ENCODE results near the gene VPS25. TPM values are rescaled to one million over a fixed set of nuclear protein-coding genes. Genes with fewer than 3 reads are reported as not detected.

VPS25 gene
- total and polyA plus RNA-seq, 9 of the 15 experiments (the other 6 are each of a cell fraction or from before 2014, with no cell fraction given) = 123 to 352 (median 180) TPM

DNA sequence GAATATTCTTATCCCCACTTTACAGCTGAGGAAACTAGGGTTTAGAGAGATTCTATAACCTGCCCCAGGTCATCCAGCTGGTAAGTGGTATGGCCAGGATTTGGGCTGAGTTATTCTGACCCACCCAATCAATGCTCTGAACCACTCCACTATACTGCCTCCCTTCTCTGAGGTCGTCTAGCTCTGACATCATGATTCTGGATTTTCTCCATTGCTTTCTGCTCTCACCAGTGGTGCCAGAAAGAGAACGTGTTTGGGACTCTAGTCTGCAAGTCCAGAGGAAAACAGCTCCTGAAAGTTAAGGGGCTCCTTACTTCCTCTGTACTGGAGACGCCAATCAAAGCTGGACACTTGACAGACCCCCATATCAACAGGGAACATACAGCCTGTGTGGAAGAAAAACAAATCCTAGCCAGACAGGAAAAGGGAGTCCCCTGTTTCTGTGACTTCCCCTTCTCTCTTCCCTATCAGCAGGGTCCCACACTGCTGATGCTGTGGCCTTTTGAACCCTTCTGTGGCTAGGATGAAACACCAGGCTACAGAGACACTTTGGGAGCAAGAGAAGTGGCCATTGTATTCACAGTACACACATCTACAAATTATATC lies 22.4 kb upstream of the VPS25 start (continued):
- TF ChIP-seq RREB1 (CRISPR knock-in tag; IDR thresholded peaks at IDR 0.05) (no peak), ARID1B (IDR thresholded peaks at IDR 0.05) (peak; percentile 96), DMBX1 (CRISPR knock-in tag; IDR thresholded peaks at IDR 0.05; ENCODE audit: borderline replicate concordance) (peak; percentile 87), NUFIP1 (IDR thresholded peaks at IDR 0.05; ENCODE audit: partially characterized antibody) (peak; percentile 15), E2F5 (CRISPR knock-in tag; IDR thresholded peaks at IDR 0.05) (no peak), GATA2 (CRISPR knock-in tag; IDR thresholded peaks at IDR 0.05) (peak; percentile 79; the same call in 1 of the 2 replicates), ZNF347 (CRISPR knock-in tag; IDR thresholded peaks at IDR 0.05; ENCODE audit: low read depth) (no peak), HMG20B (CRISPR knock-in tag; IDR thresholded peaks at IDR 0.05) (no peak), HMGXB4 (CRISPR knock-in tag; IDR thresholded peaks at IDR 0.05) (no peak), CXXC5 (CRISPR knock-in tag; IDR thresholded peaks at IDR 0.05) (peak; percentile 37; the same call in 1 of the 2 replicates), BCLAF1 (IDR thresholded peaks at IDR 0.05; ENCODE audit: borderline replicate concordance in 1 of 2, control insufficient read depth in 1 of 2, low read depth in 2 of 2, low read length in 1 of 2) (no peak), STAT5A (IDR thresholded peaks at IDR 0.05; ENCODE audit: borderline replicate concordance, low read length) (peak; percentile 85), FOXO4 (CRISPR knock-in tag; IDR thresholded peaks at IDR 0.05) (no peak), SPI1 (IDR thresholded peaks at IDR 0.05; ENCODE audit: borderline replicate concordance, low read depth, low read length) (peak; percentile 98)
